Activated CD8-positive, alpha-beta memory T cell treated with anti-CD3 and anti-CD28 coated beads for 48 hours (primary cell): ENCODE results near the gene IL23R.
"Not testable (repeated sequence)": the region's sequence is repeated elsewhere in the genome, so short reads cannot be mapped to it uniquely, and the experiment has no call there.

Experiments used
- DNase-seq, 3 experiments: peaks; one replicate each; pipeline ENCODE4 v3.0.0-alpha.2; 2020; ENCODE audit warnings: low read depth in 2 of 3, low spot score in 2 of 3

IL23R gene

GRCh38 chr1:67191668-67192520, 25.6 kb downstream of the IL23R start:
- no peak for DNase-seq

- no peak for DNase-seq
Measured at GRCh38 chr1:67192902-67193301, 26.6 kb downstream of the IL23R start.

DNA sequence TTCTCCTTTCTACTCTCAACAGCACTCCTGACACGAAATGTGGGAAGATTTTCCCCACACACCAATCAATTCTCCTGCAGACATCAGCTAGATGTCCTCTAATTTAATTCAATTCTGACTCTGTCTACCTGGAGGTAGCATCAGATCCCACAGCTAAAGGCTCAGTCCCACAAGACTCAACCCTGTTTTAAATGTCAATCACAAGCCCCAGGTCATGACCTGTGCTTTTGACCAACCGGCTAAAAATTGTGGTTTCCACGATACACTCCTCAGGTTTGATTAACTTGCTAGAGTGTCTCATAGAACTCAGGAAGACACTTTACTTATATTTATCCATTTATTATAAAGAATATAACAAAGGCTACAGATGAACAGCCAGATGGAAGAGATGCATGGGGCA, 27.4 kb downstream of the IL23R start:
- no peak for DNase-seq

GRCh38 chr1:67194209-67194863, 28.1 kb downstream of the IL23R start:
- DNase-seq, result no peak

DNA sequence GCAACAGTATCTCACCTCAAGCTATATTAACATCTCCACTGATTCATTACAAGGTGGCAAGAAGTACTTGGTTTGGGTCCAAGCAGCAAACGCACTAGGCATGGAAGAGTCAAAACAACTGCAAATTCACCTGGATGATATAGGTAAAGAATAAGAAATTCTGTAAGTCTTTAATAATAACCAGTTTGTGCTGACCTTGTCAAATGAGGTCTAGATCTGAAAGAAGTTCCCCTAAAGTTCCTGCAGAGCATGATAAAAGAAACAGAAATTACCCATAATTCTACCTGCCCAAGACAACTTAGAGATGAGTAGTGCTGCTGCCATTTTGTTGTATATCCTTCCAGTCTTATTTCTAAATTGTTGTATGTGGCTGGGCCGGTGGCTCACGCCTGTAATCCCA, 34.5 kb downstream of the IL23R start:
- DNase-seq, result no peak

DNA sequence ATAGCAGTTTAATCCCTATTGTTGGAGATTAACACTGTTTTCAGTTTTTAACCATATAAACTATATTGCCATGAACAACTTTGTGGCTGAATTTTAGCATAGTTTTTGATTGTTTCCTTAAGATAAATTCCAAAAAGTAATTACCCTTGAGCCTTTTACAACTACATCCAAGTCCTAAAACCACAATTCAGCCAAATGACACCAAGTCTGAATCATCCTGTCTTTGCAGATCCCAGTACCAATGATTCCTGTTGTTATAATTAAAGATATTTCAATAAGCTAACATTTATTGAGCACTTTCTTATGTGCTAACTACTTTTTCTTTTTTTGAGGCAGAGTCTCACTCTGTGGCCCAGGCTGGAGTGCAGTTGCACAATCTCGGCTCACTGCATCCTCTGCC, 35.6 kb downstream of the IL23R start:
- DNase-seq, result no peak

- DNase-seq, result no peak
Measured at GRCh38 chr1:67204298-67204980, 38.2 kb downstream of the IL23R start.

DNA sequence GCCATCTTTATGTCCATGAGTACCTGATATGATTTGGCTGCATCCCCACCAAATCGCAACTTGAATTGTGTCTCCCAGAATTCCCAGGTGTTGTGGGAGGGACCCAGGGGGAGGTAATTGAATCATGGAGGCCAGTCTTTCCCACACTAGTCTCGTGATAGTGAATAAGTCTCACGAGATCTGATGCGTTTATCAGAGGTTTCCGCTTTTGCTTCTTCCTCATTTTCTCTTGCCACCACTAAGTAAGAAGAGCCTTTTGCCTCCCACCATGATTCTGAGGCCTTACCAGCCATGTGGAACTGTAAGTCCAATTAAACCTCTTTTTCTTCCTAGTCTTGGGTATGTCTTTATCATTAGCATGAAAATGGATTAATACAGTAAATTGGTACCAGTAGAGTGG, 41.1 kb downstream of the IL23R start:
- not testable (repeated sequence) for DNase-seq

DNA sequence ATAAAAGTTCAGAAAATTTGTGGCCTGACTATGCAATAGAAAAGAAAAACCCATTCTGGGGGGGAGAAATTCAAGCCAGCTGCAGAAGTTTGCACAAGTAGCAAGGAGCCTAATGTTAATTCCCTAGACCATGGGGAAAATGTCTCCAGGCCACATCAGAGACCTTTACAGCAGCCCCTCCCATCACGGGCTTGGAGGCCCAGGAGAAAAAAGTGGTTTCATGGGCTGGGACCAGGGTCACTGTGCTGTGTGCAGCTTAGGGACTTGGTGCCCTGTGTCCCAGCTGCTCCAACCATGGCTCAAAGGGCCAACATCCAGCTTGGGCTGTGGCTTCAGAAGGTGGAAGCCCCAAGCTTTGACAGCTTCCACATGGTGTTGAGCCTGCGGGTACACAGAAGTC, 42.0 kb downstream of the IL23R start:
- DNase-seq, result no peak

- no peak for DNase-seq
Measured at GRCh38 chr1:67209521-67209920, 43.3 kb downstream of the IL23R start.

DNA sequence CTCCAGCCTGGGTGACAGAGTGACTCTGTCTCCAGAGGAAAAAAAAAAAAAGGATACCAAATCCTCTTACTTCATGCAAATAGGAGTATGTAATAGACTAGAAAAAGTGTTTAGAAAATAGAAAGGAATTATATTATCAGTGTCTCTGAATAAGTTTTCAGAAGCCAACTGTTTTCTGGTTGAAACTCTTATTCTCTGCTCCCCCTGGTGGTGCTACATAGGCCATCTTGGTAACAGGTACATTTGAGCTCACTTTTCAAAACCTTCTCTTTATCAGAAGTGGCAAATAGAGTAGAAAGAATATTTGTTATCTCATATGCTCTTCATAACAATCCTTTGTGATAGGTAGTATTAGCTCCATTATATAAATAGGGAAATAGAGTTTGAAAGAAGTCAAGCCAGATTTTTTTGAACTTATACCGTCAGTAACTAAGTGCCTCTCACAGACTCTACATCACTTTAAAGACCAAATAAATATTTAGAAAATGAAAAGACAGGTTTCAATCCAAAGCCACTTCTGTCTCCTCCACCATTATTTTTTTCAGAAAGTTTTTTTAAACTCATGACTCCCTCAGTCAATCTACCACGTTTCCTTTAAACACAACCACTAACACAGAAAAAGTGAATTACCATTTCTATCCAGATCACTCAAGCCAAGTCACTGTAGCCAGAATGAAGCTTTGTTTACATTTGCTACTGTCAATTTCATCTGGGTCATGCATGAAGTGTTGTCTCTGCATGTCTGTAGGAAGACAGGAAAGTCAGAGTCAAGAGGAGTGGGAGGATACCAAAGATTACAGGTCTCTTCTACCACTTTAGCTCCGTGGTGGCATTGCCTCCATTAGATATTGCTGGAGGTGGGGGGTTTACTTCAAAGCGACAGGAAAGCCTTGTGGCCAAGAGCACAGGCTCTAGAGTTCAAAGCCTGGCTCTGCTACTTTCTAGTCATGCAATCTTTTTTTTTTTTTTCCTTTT, 45.6 kb downstream of the IL23R start:
- no peak for DNase-seq

- DNase-seq, result no peak
Measured at GRCh38 chr1:67213164-67213563, 46.9 kb downstream of the IL23R start.

DNA sequence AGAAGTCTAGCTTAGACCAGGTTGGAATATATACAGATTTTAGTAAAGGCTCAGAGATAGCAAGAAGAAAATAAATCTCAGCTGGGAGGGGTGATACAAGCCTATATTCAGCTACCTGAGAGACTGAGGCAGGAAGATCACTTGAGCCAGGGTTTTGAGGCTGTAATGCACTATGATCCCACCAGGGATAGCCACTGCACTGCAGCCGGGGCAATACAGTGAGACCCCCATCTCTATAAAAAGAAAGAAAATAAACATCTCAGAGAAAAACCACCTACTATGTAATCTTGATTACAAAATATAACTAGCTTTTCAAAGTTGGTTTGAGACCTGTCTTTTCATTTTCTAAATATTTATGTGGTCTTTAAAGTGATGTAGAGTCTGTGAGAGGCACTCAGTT, 47.7 kb downstream of the IL23R start:
- DNase-seq, result no peak

DNA sequence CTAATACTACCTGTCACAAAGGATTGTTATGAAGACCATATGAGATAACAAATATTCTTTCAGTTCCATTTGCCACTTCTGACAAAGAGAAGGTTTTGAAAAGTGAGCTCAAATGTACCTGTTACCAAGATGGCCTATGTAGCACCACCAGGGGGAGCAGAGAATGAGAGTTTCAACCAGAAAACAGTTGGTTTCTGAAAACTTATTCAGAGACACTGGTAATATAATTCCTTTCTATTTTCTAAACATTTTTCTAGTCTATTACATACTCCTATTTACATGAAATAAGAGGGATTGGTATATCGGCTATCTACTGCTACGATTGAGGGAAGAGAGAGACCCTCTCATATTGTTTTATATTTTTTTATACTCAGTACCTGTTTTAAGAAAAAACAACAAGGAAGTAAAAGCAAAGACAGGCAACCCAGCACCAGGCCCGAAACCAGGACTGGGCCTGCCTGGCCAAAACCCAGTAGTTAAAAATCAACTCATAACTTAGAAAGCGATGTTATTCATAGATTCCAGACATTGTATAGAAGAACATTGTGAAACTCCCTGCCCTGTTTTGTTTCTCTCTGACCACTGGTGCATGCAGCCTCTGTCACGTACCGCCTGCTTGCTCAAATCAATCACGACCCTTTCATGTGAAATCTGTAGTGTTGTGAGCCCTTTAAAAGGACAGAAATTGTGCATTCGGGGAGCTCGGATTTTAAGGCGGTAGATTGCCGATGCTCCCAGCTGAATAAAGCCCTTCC, 48.3 kb downstream of the IL23R start:
- no peak for DNase-seq

- no peak for DNase-seq
Measured at GRCh38 chr1:67216401-67216800, 50.1 kb downstream of the IL23R start.

DNA sequence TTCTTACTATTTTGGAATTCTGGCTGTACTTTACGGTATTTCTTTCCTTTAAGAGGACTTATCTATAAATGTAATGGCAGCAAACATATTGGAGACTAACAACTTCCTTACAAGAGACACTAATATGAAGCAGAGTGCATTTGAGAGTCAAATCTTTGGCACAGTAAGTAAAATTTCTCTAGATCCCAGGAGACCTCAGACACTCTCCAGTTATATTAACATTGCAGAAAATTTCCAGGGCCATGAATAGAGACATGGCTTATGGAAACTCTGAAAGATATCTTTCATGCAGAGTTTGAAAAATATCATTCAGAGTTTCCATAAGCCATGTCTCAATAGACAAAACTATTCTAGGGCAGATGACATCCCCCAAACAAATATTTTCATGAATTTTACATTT, 51.2 kb downstream of the IL23R start:
- DNase-seq, result no peak

- no peak for DNase-seq
Measured at GRCh38 chr1:67217938-67218337, 51.7 kb downstream of the IL23R start.

GRCh38 chr1:67224856-67225255, 58.6 kb downstream of the IL23R start:
- no peak for DNase-seq

DNA sequence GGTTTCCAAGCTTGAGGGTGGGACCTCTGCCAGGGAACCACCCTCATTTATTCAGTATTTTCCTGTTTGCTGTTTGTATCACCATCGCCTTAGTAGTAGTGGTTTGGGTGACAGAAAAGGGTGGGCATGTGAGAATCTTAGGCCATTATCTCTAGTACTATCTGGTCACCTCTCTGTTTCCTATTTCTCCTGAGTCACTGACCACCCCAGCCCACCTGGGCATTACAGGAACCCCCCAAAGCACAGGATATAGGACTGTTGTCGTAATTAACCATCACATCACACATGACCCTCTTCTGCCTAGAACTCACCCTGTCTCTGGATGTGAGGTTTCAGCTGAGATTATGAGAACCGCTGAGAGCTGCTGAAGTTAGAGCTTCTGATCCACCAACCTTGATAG, 60.4 kb downstream of the IL23R start:
- no peak for DNase-seq

GRCh38 chr1:67227196-67227595, 60.9 kb downstream of the IL23R start:
- DNase-seq, result no peak
